GM19452 (cell line): ENCODE data around the gene NLGN2.

Experiments used
- ATAC-seq: cut with Tn5 transposase; IDR thresholded peaks from one replicate; pipeline ENCODE4 v1.9.1; 2021; ENCODE audit not compliant: unreplicated experiment

Gene NLGN2

GRCh38 chr17:7463372-7463846 lies 55.8 kb downstream of the NLGN2 start:
- ATAC-seq, result no peak

- ATAC-seq, result no peak
Observed at GRCh38 chr17:7464081-7464480, 56.4 kb downstream of the NLGN2 start.

GRCh38 chr17:7465597-7466275 lies 58.1 kb downstream of the NLGN2 start:
- ATAC-seq, result no peak

- ATAC-seq, result no peak
Observed at GRCh38 chr17:7466318-7466638, 58.6 kb downstream of the NLGN2 start.

- ATAC-seq, result no peak
Observed at GRCh38 chr17:7466639-7467341, 59.1 kb downstream of the NLGN2 start.

- no peak for ATAC-seq
Observed at GRCh38 chr17:7467498-7467897, 59.9 kb downstream of the NLGN2 start.

GRCh38 chr17:7468290-7468689 lies 60.6 kb downstream of the NLGN2 start:
- ATAC-seq, result no peak

GRCh38 chr17:7468804-7469389 lies 61.3 kb downstream of the NLGN2 start:
- no peak for ATAC-seq
